Stimulated activated effector memory CD8-positive, alpha-beta T cell treated with anti-CD3 and anti-CD28 coated beads, Interleukin-12 subunit alpha, Interleukin-12 subunit beta, amount 100 ng/mL, for 72 hours (primary cell): Measurements from ENCODE around the gene LRP1-AS.

Source experiments
- ATAC-seq: fragments of 150-1000 bp; cut with Tn5 transposase; 2 replicates; pipeline ENCODE4 v1.10.0; 2021
- DNase-seq, 2 donors: peaks; one replicate each; pipeline ENCODE4 v3.0.0; 2021 to 2022; ENCODE audit warnings: low spot score in 2 of 2
- H3K27ac Mint-ChIP-seq: one replicate; pipeline ENCODE4 v1.8.0; 2022; ENCODE audit warnings: mild to moderate bottlenecking, mixed read lengths
- H3K36me3 Mint-ChIP-seq: one replicate; pipeline ENCODE4 v1.8.0; 2022; ENCODE audit warnings: mild to moderate bottlenecking, mixed read lengths
- H3K4me1 Mint-ChIP-seq: one replicate; pipeline ENCODE4 v1.8.0; 2022; ENCODE audit warnings: mixed read lengths
- H3K4me3 Mint-ChIP-seq: one replicate; pipeline ENCODE4 v1.8.0; 2022; ENCODE audit warnings: mild to moderate bottlenecking, mixed read lengths
- H3K9me3 Mint-ChIP-seq: one replicate; pipeline ENCODE4 v1.8.0; 2022; ENCODE audit warnings: mixed read lengths

LRP1-AS gene

DNA sequence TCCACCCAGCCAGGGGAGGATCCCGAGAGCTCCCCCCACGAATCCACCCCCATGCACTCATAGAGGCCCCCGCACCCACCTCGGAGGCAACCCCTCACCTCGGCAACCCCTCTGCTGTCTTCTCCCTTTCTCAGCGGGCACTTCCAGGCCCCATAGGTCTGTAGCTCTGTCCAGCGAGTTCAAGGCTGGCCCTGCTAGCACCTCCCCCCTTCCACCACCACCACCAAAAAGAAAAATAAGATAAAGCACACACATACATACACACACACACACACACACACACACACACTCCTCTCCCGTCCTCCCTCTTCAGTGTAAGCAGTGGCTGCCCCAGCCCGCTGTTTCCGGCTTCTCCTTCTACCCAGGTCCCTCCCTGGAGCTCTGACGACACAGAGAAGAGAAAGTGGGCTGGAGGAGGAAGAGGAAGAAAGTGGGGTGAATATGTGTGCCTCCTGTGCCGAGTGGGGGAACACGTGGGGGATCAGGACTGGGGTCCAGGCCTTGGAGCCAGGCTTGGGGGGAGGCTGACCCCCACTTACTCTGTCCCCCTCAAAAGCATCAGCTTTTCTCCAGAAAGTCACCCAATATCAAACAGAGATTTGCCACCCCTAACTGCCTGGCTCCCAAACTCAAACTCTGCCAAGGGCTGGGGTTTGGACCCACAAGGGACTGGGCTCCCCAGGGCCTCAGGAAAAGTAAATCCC, 36.2 kb downstream of the LRP1-AS start, which contains the start of gene STAT6:
TSS of gene STAT6 (minus strand) at position 332 of the 704 bp plus-strand sequence. CDS start 3,084 bp downstream, outside the sequence.
- peak within 1 kb of the TSS; percentile 88 for H3K4me3 Mint-ChIP-seq
- H3K4me1 Mint-ChIP-seq = peaks cover 60% of the 10 kb centered on the region
- ATAC-seq = peak; percentile 79
- peak; percentile 59 to 85 for DNase-seq
- peaks cover 60% of the 10 kb centered on the region for H3K36me3 Mint-ChIP-seq
- peak within 1 kb of the TSS; percentile 95 for H3K27ac Mint-ChIP-seq
- H3K9me3 Mint-ChIP-seq = no peaks in the 10 kb centered on the region

GRCh38 chr12:57110104-57111030, 37.1 kb downstream of the LRP1-AS start:
- Mint-ChIP-seq H3K4me1 (peaks cover 68% of the 10 kb centered on the region), H3K27ac (peak overlapping the region; percentile 95), H3K36me3 (peaks cover 68% of the 10 kb centered on the region), H3K9me3 (no peaks in the 10 kb centered on the region), H3K4me3 (peak overlapping the region; percentile 88)
- DNase-seq (peak; percentile 43 to 84), ATAC-seq (peak; percentile 56)

- DNase-seq (no peak), ATAC-seq (no peak)
- peak overlapping the region; percentile 88 for H3K4me3 Mint-ChIP-seq
- H3K9me3 Mint-ChIP-seq = no peaks in the 10 kb centered on the region
- H3K4me1 Mint-ChIP-seq = peaks cover 77% of the 10 kb centered on the region
- peak overlapping the region; percentile 95 for H3K27ac Mint-ChIP-seq
- peaks cover 77% of the 10 kb centered on the region for H3K36me3 Mint-ChIP-seq
These were observed 38.0 kb downstream of the LRP1-AS start for GRCh38 chr12:57109207-57110103.

- Mint-ChIP-seq H3K27ac (peak overlapping the region; percentile 95), H3K9me3 (no peaks in the 10 kb centered on the region), H3K4me1 (peaks cover 80% of the 10 kb centered on the region), H3K4me3 (peak overlapping the region; percentile 88), H3K36me3 (peaks cover 95% of the 10 kb centered on the region)
- ATAC-seq (no peak), DNase-seq (no peak)
These were observed 39.8 kb downstream of the LRP1-AS start for GRCh38 chr12:57107456-57108155.

DNA sequence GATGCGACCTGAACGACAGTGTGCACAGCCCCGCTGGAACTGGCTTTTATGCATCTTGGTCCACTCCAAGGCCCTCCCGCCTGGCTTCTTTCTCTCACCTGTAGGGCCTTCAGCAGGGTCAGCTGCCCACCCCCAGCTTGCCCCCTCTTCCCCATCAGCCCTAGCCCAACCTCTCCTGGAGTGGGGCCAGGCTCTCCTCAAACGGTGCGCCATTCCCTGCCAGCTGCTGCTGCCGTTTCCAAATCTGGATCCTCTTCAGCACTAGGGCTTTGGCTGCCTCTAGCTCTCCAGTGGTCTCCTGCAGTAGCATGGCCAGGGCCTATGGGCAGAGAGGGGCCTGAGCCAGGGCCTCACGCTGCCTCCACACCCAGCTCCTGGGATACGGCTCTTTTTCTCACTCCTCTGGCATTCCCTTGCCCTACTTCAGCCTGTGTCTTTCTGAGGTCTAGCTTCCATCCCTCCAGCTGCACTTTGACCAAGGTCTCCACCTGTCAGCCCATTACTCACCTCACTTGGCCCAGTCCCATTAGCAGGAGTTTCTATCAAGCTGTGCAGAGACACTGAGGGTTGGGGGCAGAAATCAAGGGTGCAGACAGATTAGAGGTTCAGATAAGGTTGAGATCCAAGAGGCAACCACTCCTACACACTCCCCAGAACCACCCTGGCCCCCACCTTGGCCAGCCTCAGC, 41.3 kb downstream of the LRP1-AS start:
- Mint-ChIP-seq H3K27ac (peak overlapping the region; percentile 95), H3K4me3 (no peak overlapping the region), H3K9me3 (no peaks in the 10 kb centered on the region), H3K36me3 (peaks cover 97% of the 10 kb centered on the region), H3K4me1 (peaks cover 77% of the 10 kb centered on the region)
- ATAC-seq (no peak), DNase-seq (no peak)

DNA sequence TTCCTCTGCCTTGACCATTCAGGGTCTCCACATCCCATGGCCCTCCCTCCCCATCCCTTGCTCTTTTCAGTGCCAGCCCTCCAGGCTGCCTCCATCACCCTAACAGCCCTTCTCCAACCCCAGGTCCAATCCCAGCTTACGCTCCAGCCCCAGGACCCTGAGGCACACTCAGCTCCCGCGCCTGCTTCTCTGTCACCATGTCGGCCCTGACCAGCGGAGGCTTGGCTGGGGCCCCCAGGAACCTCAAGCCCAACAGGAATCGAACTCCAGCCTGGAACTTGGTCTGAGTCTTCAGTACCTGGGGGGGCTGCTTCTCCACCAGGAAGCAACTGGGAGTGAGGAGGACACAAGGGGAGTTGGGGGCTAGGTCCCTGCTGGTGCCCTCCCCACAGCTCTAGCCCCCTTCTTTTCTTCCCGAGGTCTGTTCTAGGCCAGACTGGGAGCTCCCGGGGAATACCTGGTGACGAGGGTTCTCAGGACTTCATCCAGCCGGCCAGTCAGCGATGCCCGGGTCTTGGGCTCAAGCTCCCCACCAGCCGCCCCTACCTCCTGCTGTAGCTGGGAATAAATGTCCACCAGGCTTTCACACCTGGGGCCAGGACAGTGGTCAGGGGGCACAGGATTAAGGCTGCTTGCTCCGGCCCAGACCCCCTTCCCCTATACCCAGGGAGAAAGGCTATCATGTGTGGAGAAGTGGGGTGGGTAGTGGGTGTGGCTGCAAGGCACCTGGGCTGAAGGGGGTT, 42.2 kb downstream of the LRP1-AS start:
- no peak overlapping the region for H3K4me3 Mint-ChIP-seq
- H3K27ac Mint-ChIP-seq = peak overlapping the region; percentile 95
- no peak for DNase-seq
- H3K4me1 Mint-ChIP-seq = peaks cover 76% of the 10 kb centered on the region
- no peaks in the 10 kb centered on the region for H3K9me3 Mint-ChIP-seq
- ATAC-seq = no peak
- H3K36me3 Mint-ChIP-seq = peaks cover 100% of the 10 kb centered on the region

DNA sequence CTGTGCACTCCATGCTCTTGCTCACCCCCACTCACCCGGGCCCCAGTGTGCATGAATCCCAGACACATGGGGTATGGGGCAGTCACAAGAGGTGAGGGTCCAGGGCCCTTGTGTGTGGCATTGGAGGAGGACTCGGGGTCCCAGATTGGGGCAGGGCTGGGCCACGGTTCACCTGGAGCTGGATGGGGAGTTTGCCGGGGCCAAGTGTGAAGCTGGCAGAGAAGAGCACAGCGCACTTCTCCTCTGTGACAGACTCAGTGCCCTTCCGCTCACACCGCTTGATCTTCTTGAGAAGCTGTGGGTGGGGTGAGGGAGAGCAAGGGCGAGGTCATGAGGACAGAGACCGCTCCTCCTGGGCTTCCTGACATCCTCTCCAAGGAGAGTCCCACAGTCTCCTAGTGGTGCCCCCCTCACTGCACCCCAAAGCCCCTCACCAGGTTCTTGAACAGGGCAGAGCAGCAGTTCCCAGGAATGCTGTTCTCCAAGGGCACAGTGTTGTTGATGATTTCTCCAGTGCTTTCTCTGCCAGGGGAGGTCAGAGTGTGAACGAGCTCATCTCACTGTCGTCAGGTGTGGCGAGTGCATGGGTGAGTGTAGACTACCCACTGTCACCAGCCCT, 43.0 kb downstream of the LRP1-AS start:
- Mint-ChIP-seq H3K27ac (peak overlapping the region; percentile 56), H3K4me3 (no peak overlapping the region), H3K36me3 (peaks cover 100% of the 10 kb centered on the region), H3K9me3 (no peaks in the 10 kb centered on the region), H3K4me1 (peaks cover 75% of the 10 kb centered on the region)
- ATAC-seq = no peak
- no peak for DNase-seq

GRCh38 chr12:57103856-57104255, 43.6 kb downstream of the LRP1-AS start:
- H3K4me1 Mint-ChIP-seq = peaks cover 75% of the 10 kb centered on the region
- DNase-seq (no peak), ATAC-seq (no peak)
- peaks cover 100% of the 10 kb centered on the region for H3K36me3 Mint-ChIP-seq
- no peaks in the 10 kb centered on the region for H3K9me3 Mint-ChIP-seq
- H3K4me3 Mint-ChIP-seq = no peak overlapping the region
- H3K27ac Mint-ChIP-seq = peak overlapping the region; percentile 37

GRCh38 chr12:57101892-57102695, 45.3 kb downstream of the LRP1-AS start:
- peaks cover 100% of the 10 kb centered on the region for H3K36me3 Mint-ChIP-seq
- peaks cover 57% of the 10 kb centered on the region for H3K4me1 Mint-ChIP-seq
- DNase-seq (no peak), ATAC-seq (peak; percentile 15)
- H3K4me3 Mint-ChIP-seq = no peak overlapping the region
- no peaks in the 10 kb centered on the region for H3K9me3 Mint-ChIP-seq
- H3K27ac Mint-ChIP-seq = peak overlapping the region; percentile 60

DNA sequence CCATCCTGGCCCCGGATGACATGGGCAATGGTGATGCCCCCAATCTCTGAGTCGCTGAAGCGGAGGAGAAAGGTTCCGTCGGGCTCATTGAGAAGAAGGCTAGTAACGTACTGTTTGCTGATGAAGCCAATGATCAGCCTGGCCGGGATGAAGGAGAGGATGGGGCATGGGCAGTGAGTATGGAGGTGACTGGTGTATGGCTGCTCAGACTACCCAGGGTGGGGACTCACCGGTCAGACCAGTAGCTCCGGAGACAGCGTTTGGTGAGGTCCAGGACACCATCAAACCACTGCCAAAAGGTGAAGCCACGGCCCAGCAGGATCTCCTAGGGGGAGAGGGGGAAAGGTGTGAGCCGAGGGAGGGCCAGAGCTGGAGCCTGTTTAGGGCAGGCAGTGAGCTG, 47.7 kb downstream of the LRP1-AS start:
- no peak overlapping the region for H3K4me3 Mint-ChIP-seq
- no peaks in the 10 kb centered on the region for H3K9me3 Mint-ChIP-seq
- peak overlapping the region; percentile 60 for H3K27ac Mint-ChIP-seq
- no peak for ATAC-seq
- DNase-seq = no peak
- peaks cover 54% of the 10 kb centered on the region for H3K4me1 Mint-ChIP-seq
- H3K36me3 Mint-ChIP-seq = peaks cover 100% of the 10 kb centered on the region

DNA sequence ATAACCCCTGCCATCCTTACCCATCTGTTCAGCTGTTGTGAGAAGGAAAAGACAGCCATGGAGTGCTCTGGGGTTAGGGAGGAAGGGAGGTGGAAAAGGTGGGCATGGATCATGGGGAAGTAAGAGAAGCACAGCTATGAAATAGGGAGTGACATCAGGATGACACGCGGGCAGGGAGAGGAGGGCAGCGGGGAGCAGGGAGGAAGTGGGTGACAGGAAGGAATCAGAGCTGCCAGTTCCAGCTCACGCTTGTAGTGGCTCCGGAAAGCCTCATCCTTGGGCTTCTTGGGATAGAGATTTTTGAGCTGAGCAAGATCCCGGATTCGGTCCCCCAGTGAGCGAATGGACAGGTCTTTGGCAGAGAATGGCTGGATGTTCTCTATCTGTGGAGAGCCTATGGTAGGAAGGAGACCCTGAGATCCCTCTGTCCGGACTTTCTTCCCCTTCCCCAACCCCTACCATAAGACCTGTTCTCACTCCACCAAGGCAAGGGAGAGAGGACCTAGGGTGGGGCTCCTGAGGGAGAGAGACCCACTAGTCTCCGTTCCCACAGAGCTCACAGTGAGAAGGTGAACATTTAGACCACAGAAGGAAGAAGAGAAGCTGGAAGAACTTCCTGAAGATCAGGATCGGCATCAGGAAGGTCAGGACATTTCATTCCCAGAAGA, 48.2 kb downstream of the LRP1-AS start:
- Mint-ChIP-seq H3K4me3 (no peak overlapping the region), H3K4me1 (peaks cover 54% of the 10 kb centered on the region), H3K9me3 (no peaks in the 10 kb centered on the region), H3K36me3 (peaks cover 100% of the 10 kb centered on the region), H3K27ac (peak overlapping the region; percentile 60)
- ATAC-seq (no peak), DNase-seq (no peak)

- Mint-ChIP-seq H3K4me1 (peaks cover 56% of the 10 kb centered on the region), H3K27ac (peak overlapping the region; percentile 60), H3K9me3 (no peaks in the 10 kb centered on the region), H3K4me3 (no peak overlapping the region), H3K36me3 (peaks cover 100% of the 10 kb centered on the region)
- no peak for ATAC-seq
- DNase-seq = no peak
These were observed 48.9 kb downstream of the LRP1-AS start for GRCh38 chr12:57098546-57098945.
